SK-N-SH treated with all-trans-retinoic acid at 6 μM for 48 hours (cell line): ENCODE results near the gene UCP2.

Experiments
- ATAC-seq: fragments of 200-7000 bp; cut with Tn5 transposase; 3 replicates; pipeline ENCODE4 v1.9.1; 2020; ENCODE audit warnings: mild to moderate bottlenecking, moderate library complexity
- ARNTL ChIP-seq: fragments of 450-650 bp; formaldehyde crosslinking; IDR thresholded peaks from 2 replicates; pipeline ENCODE4 v1.5.0; 2020; ENCODE audit warnings: low read depth, mild to moderate bottlenecking, moderate library complexity, borderline replicate concordance
- BACH2 ChIP-seq: fragments of 250-450 bp; sonication (Bioruptor Pico); IDR thresholded peaks from 2 replicates; pipeline ENCODE4 v1.9.0; 2021; ENCODE audit warnings: mild to moderate bottlenecking, borderline replicate concordance
- CSDC2 ChIP-seq: fragments of 250-450 bp; sonication (Bioruptor Pico); IDR thresholded peaks from 2 replicates; pipeline ENCODE4 v1.5.0; 2020; ENCODE audit warnings: mild to moderate bottlenecking, moderate library complexity
- ESRRG ChIP-seq: fragments of 250-450 bp; sonication (Bioruptor Pico); IDR thresholded peaks from 2 replicates; pipeline ENCODE4 v1.6.1; 2021; ENCODE audit warnings: mild to moderate bottlenecking
- ISL1 ChIP-seq: fragments of 250-450 bp; sonication (Bioruptor Pico); IDR thresholded peaks from 2 replicates; pipeline ENCODE4 v2.1.2; 2022; ENCODE audit warnings: mild to moderate bottlenecking, moderate library complexity
- OSR1 ChIP-seq: fragments of 250-450 bp; sonication (Bioruptor Pico); IDR thresholded peaks from 2 replicates; pipeline ENCODE4 v1.8.0; 2022; ENCODE audit warnings: moderate library complexity, mild to moderate bottlenecking, inconsistent platforms
- RARB ChIP-seq: fragments of 250-450 bp; sonication (Bioruptor Pico); IDR thresholded peaks from 2 replicates; pipeline ENCODE4 v1.8.0; 2021; ENCODE audit warnings: mild to moderate bottlenecking, moderate library complexity
- SNAI2 ChIP-seq: fragments of 250-450 bp; sonication (Bioruptor Pico); IDR thresholded peaks from 2 replicates; pipeline ENCODE4 v1.5.0; 2020; ENCODE audit warnings: mild to moderate bottlenecking, moderate library complexity
- TCF4 ChIP-seq: fragments of 250-450 bp; sonication (Bioruptor Pico); IDR thresholded peaks from 2 replicates; pipeline ENCODE4 v1.8.0; 2021; ENCODE audit warnings: mild to moderate bottlenecking, moderate library complexity, borderline replicate concordance
- TOX ChIP-seq: fragments of 250-450 bp; sonication (Bioruptor Pico); IDR thresholded peaks from 2 replicates; pipeline ENCODE4 v1.8.0; 2021; ENCODE audit warnings: mild to moderate bottlenecking, moderate library complexity, borderline replicate concordance
- ZC3H10 ChIP-seq: fragments of 250-450 bp; sonication (Bioruptor Pico); IDR thresholded peaks from 2 replicates; pipeline ENCODE4 v1.5.1; 2021; ENCODE audit warnings: mild to moderate bottlenecking, moderate library complexity
- ZFP30 ChIP-seq: fragments of 450-650 bp; formaldehyde crosslinking; IDR thresholded peaks from 2 replicates; pipeline ENCODE4 v1.5.0; 2022; ENCODE audit warnings: mild to moderate bottlenecking, moderate library complexity
- ZNF565 ChIP-seq: fragments of 450-650 bp; formaldehyde crosslinking; conservative IDR thresholded peaks from 2 replicates; pipeline ENCODE4 v1.5.0; 2020; ENCODE audit warnings: low read depth, mild to moderate bottlenecking, moderate library complexity
- ZNF70 ChIP-seq: fragments of 450-650 bp; formaldehyde crosslinking; IDR thresholded peaks from 2 replicates; pipeline ENCODE4 v1.5.0; 2020; ENCODE audit warnings: mild to moderate bottlenecking, moderate library complexity
- ZNF8 ChIP-seq: fragments of 450-650 bp; formaldehyde crosslinking; IDR thresholded peaks from 2 replicates; pipeline ENCODE4 v1.5.0; 2020; ENCODE audit warnings: mild to moderate bottlenecking, moderate library complexity
- TF ChIP-seq, protein P1 (sequence below): fragments of 250-450 bp; sonication (Bioruptor Pico); IDR thresholded peaks from 2 replicates; pipeline ENCODE4 v1.5.0; 2020; ENCODE audit warnings: mild to moderate bottlenecking, moderate library complexity
- TF ChIP-seq, protein P2 (sequence below): fragments of 250-450 bp; sonication (Bioruptor Pico); IDR thresholded peaks from 2 replicates; pipeline ENCODE4 v1.8.0; 2021; ENCODE audit warnings: low read depth, mild to moderate bottlenecking, moderate library complexity, borderline replicate concordance
- TF ChIP-seq, protein P3 (sequence below): fragments of 250-450 bp; sonication (Bioruptor Pico); IDR thresholded peaks from 2 replicates; pipeline ENCODE4 v1.5.1; 2020; ENCODE audit warnings: low read depth, mild to moderate bottlenecking, moderate library complexity
- TF ChIP-seq, protein P4 (sequence below): fragments of 250-450 bp; sonication (Bioruptor Pico); IDR thresholded peaks from 2 replicates; pipeline ENCODE4 v1.5.1; 2021; ENCODE audit warnings: mild to moderate bottlenecking, moderate library complexity

Gene UCP2

DNA sequence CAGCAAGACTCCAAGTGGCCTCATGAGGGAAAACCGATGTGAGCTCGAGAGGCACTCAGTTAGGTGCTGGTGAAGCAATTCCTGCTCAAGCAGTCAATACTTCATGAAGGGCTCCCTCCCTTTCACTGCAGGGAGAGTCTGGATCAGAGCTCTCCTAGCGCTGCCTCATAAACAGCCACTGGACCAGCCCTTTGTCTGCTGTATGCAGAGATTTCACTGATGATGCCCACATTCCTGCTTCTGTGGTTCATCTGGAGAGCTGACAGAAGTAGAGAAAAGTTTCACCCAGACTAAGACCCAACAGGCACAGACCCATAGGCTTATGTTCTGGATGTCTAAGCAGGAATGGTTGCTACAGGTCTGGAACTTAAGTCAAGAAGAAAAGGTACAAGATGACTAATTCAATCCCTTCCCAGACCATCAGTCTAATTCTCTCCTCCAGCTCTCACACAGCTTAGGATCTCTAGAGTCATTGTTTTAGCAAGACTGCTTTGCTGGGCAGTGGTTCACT is 4.0 kb downstream of the UCP2 start (continued):
- TF ChIP-seq, protein P1, sequence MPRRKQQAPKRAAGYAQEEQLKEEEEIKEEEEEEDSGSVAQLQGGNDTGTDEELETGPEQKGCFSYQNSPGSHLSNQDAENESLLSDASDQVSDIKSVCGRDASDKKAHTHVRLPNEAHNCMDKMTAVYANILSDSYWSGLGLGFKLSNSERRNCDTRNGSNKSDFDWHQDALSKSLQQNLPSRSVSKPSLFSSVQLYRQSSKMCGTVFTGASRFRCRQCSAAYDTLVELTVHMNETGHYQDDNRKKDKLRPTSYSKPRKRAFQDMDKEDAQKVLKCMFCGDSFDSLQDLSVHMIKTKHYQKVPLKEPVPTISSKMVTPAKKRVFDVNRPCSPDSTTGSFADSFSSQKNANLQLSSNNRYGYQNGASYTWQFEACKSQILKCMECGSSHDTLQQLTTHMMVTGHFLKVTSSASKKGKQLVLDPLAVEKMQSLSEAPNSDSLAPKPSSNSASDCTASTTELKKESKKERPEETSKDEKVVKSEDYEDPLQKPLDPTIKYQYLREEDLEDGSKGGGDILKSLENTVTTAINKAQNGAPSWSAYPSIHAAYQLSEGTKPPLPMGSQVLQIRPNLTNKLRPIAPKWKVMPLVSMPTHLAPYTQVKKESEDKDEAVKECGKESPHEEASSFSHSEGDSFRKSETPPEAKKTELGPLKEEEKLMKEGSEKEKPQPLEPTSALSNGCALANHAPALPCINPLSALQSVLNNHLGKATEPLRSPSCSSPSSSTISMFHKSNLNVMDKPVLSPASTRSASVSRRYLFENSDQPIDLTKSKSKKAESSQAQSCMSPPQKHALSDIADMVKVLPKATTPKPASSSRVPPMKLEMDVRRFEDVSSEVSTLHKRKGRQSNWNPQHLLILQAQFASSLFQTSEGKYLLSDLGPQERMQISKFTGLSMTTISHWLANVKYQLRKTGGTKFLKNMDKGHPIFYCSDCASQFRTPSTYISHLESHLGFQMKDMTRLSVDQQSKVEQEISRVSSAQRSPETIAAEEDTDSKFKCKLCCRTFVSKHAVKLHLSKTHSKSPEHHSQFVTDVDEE (CRISPR knock-in tag): no peak
- TF ChIP-seq ISL1 (CRISPR knock-in tag): no peak

DNA sequence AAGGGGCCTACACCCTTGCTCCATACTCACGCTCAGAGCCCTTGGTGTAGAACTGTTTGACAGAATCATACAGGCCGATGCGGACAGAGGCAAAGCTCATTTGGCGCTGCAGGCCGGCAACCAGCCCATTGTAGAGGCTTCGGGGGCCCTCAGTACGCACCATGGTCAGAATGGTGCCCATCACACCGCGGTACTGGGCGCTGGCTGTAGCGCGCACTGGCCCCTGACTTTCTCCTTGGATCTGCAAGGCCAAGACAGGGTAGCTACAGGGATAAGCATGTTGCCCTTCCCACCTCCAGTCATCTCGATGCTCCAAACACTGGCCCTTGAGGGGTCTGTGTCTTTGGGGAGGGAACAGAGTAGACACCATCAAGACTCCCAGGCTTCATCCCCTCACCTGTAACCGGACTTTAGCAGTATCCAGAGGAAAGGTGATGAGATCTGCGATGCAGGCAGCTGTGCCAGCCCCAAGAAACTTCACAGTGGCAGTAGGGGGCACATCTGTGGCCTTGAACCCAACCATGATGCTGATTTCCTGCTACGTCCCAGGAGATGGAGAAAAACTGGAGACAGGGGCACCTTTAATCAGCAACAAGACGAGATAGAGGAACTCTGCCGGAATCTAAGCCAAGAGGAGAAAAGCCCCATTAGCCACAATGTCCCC is 4.7 kb downstream of the UCP2 start:
- no peak for ATAC-seq
- TF ChIP-seq ZNF70 (CRISPR knock-in tag) (no peak), ARNTL (no peak), BACH2 (no peak), TOX (CRISPR knock-in tag) (no peak), ISL1 (CRISPR knock-in tag) (no peak)
- TF ChIP-seq, protein P2, sequence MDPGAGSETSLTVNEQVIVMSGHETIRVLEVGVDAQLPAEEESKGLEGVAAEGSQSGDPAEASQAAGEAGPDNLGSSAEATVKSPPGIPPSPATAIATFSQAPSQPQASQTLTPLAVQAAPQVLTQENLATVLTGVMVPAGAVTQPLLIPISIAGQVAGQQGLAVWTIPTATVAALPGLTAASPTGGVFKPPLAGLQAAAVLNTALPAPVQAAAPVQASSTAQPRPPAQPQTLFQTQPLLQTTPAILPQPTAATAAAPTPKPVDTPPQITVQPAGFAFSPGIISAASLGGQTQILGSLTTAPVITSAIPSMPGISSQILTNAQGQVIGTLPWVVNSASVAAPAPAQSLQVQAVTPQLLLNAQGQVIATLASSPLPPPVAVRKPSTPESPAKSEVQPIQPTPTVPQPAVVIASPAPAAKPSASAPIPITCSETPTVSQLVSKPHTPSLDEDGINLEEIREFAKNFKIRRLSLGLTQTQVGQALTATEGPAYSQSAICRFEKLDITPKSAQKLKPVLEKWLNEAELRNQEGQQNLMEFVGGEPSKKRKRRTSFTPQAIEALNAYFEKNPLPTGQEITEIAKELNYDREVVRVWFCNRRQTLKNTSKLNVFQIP (CRISPR knock-in tag): no peak

DNA sequence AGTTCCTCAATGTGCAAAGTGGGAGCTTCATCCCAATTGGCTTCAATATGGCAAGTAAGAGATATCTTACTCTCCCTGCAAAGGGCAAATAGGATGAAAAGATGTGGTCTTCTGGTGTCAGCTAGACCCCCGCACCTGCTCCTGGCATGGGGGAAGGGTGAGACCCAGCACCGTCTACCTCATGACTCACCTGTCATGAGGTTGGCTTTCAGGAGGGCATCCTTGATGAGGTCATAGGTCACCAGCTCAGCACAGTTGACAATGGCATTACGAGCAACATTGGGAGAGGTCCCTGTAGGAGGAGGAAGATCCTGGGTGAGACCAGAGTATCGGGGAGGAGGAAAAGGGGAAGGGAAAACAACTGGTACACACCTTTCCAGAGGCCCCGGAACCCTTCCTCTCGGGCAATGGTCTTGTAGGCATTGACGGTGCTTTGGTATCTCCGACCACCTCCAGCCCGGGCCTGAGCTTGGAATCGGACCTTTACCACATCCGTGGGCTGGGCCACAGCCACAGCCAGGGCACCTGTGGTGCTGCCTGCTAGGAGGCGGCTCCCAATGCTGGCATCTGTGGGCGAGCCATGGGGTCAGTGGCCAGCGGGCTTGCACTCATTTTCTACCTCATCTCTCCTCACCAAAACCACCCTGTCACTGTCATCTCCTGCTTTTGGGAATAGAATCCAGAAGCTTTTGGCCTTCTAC is 6.0 kb downstream of the UCP2 start:
- TF ChIP-seq CSDC2 (no peak), TCF4 (CRISPR knock-in tag) (no peak), ZNF565 (no peak), BACH2 (no peak)
- TF ChIP-seq, protein P2 (CRISPR knock-in tag): no peak
- TF ChIP-seq, all 23 proteins: peak for 0
- ATAC-seq: no peak

DNA sequence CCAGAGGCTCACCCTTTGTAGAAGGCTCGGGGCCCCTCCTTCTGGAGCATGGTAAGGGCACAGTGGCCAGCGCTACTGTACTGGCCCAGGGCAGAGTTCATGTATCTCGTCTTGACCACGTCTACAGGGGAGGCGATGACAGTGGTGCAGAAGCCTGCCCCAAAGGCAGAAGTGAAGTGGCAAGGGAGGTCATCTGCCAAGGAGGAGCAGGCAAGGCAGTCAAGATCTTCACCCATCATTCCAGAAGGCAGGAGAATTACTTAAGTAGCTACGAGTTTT is 7.2 kb downstream of the UCP2 start:
- TF ChIP-seq ZC3H10 (CRISPR knock-in tag) (no peak), OSR1 (CRISPR knock-in tag) (no peak), ZNF8 (CRISPR knock-in tag) (no peak), TOX (CRISPR knock-in tag) (no peak), TCF4 (CRISPR knock-in tag) (no peak), ARNTL (no peak)
- ATAC-seq: no peak

DNA sequence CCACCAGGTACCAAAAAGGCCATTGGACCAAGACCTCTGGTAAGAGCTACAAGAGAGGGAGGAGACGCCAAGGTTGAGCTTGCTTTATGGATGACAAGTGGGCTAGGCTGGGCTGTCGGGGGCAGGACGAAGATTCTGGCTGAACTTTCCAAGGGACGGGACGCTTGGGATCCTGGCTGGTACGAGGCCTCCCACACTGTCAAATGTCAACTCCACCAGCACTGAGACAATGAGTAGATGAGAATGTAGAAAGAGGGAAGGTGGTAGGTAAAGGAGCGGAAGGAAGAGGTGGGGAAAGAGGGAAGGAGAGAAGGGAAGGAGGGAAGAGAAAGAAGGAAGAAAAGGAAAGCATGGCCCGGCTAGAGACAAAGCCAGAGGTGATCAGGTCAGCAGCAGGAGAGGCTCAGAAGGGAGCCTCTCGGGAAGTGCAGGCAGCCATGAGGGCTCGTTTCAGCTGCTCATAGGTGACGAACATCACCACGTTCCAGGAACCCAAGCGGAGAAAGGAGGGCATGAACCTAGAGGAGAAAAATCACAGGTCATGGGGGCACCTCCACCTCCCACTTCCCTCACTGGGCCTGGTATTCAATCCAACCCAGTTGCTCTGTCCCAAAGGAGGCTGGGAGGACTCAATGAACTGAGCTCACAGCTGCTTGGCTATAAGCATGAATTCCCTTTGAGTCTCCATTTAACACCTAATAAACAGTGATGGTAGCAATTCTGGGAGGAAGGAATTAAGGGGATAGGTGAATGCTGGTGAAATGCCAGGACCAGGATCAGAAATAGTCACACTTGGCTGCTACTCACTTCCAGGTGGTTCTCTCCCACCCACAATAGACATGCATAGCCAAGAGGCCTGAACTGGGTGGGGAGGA is 7.8 kb downstream of the UCP2 start:
- ATAC-seq: no peak
- TF ChIP-seq ZFP30 (CRISPR knock-in tag) (no peak), ZNF8 (CRISPR knock-in tag) (no peak), ESRRG (CRISPR knock-in tag) (no peak), ZC3H10 (CRISPR knock-in tag) (no peak), SNAI2 (no peak), RARB (CRISPR knock-in tag) (no peak)
- TF ChIP-seq, protein P1 (CRISPR knock-in tag): no peak
- TF ChIP-seq, protein P3, sequence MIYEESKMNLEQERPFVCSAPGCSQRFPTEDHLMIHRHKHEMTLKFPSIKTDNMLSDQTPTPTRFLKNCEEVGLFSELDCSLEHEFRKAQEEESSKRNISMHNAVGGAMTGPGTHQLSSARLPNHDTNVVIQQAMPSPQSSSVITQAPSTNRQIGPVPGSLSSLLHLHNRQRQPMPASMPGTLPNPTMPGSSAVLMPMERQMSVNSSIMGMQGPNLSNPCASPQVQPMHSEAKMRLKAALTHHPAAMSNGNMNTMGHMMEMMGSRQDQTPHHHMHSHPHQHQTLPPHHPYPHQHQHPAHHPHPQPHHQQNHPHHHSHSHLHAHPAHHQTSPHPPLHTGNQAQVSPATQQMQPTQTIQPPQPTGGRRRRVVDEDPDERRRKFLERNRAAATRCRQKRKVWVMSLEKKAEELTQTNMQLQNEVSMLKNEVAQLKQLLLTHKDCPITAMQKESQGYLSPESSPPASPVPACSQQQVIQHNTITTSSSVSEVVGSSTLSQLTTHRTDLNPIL (CRISPR knock-in tag): no peak
- TF ChIP-seq, protein P4, sequence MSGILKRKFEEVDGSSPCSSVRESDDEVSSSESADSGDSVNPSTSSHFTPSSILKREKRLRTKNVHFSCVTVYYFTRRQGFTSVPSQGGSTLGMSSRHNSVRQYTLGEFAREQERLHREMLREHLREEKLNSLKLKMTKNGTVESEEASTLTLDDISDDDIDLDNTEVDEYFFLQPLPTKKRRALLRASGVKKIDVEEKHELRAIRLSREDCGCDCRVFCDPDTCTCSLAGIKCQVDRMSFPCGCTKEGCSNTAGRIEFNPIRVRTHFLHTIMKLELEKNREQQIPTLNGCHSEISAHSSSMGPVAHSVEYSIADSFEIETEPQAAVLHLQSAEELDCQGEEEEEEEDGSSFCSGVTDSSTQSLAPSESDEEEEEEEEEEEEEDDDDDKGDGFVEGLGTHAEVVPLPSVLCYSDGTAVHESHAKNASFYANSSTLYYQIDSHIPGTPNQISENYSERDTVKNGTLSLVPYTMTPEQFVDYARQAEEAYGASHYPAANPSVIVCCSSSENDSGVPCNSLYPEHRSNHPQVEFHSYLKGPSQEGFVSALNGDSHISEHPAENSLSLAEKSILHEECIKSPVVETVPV (CRISPR knock-in tag): no peak
